SU-DHL-6 (cell line): ENCODE data around the gene P2RY6.

Experiments used
- EZH2phosphoT487 ChIP-seq: fragments of 200-600 bp; sonication (generic), shearing (Covaris generic); conservative IDR thresholded peaks from 2 replicates; pipeline ENCODE4 v1.6.1; 2018; ENCODE audit warnings: mild to moderate bottlenecking, antibody characterized with exemption, low read length, moderate library complexity, mixed read lengths
- TF ChIP-seq, protein P1 (sequence below): fragments of 200-600 bp; sonication (generic); IDR thresholded peaks from one replicate; pipeline ENCODE4 v1.5.1; 2017; ENCODE audit warnings: antibody characterized with exemption, mild to moderate bottlenecking, low read length, moderate library complexity; ENCODE audit not compliant: insufficient read depth, poor library complexity, severe bottlenecking

DNA sequence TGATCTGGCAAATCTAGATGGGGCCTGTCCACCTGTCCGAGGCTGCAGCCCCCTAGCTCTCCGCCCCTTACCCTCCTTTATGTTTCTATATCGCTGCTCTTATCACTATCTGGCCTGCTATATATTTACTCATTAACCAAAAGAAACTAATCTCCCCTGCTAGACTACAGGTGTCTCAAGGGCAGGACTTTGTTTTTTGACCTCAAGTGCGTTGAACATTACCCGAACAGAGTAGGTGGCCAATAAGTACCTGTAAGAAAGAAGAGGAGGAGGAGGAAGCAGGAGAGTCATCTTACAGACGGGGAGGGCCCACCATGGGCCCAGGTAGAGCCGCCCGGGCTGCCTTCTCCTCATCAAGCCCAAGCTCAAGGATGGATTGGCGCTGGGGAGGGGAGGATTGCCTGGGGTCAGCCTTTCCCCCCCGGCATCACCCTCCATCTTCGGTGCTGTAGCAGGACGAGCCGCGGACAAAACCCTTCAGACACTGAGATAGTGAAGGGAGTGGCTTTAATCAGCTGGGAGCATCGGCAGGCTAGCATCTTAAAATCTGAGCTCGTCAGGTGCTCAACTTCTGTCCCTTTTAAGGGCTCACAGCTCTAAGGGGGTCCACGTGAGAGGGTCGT lies 1.2 kb upstream of the P2RY6 start:
- no peak for TF ChIP-seq EZH2phosphoT487
- TF ChIP-seq, protein P1, sequence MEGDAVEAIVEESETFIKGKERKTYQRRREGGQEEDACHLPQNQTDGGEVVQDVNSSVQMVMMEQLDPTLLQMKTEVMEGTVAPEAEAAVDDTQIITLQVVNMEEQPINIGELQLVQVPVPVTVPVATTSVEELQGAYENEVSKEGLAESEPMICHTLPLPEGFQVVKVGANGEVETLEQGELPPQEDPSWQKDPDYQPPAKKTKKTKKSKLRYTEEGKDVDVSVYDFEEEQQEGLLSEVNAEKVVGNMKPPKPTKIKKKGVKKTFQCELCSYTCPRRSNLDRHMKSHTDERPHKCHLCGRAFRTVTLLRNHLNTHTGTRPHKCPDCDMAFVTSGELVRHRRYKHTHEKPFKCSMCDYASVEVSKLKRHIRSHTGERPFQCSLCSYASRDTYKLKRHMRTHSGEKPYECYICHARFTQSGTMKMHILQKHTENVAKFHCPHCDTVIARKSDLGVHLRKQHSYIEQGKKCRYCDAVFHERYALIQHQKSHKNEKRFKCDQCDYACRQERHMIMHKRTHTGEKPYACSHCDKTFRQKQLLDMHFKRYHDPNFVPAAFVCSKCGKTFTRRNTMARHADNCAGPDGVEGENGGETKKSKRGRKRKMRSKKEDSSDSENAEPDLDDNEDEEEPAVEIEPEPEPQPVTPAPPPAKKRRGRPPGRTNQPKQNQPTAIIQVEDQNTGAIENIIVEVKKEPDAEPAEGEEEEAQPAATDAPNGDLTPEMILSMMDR: no peak
